Measurements from ENCODE around the gene CD48.

Gene CD48

DNA sequence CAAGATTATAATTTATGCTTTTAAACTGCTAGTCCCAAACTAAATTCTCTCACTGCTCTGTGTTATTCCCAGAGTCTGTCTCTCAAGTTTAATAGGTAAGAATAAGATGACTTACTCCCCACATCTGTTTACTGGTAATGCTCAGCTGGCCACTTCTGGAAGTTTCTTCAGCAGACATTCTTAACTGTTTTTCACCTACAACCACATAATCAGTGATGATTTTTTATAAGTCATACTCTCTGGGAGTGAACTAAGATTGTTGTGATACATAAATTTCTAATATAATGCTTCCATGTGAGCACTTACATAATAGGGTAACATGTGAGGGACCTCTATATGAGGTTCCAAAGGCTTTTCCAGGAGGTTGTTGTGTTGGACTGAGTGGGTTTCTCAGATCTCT lies 36.1 kb upstream of the CD48 start:
- no peak overlapping the region for H3K4me3 ChIP-seq (ENCODE audit: low read depth, low read length)
- TF ChIP-seq, protein P1, sequence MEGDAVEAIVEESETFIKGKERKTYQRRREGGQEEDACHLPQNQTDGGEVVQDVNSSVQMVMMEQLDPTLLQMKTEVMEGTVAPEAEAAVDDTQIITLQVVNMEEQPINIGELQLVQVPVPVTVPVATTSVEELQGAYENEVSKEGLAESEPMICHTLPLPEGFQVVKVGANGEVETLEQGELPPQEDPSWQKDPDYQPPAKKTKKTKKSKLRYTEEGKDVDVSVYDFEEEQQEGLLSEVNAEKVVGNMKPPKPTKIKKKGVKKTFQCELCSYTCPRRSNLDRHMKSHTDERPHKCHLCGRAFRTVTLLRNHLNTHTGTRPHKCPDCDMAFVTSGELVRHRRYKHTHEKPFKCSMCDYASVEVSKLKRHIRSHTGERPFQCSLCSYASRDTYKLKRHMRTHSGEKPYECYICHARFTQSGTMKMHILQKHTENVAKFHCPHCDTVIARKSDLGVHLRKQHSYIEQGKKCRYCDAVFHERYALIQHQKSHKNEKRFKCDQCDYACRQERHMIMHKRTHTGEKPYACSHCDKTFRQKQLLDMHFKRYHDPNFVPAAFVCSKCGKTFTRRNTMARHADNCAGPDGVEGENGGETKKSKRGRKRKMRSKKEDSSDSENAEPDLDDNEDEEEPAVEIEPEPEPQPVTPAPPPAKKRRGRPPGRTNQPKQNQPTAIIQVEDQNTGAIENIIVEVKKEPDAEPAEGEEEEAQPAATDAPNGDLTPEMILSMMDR (IDR thresholded peaks at IDR 0.05; ENCODE audit: low read depth, low read length) = no peak

GRCh38 chr1:160746836-160747500 lies 35.3 kb upstream of the CD48 start:
- TF ChIP-seq, protein P1 (IDR thresholded peaks at IDR 0.05; ENCODE audit: low read depth, low read length) = no peak
- no peak overlapping the region for H3K4me3 ChIP-seq (ENCODE audit: low read depth, low read length)

- TF ChIP-seq, protein P1 (IDR thresholded peaks at IDR 0.05; ENCODE audit: low read depth, low read length) = no peak
- H3K4me3 ChIP-seq (ENCODE audit: low read depth, low read length) = no peak overlapping the region
Measured at GRCh38 chr1:160745551-160745950, 33.9 kb upstream of the CD48 start.

DNA sequence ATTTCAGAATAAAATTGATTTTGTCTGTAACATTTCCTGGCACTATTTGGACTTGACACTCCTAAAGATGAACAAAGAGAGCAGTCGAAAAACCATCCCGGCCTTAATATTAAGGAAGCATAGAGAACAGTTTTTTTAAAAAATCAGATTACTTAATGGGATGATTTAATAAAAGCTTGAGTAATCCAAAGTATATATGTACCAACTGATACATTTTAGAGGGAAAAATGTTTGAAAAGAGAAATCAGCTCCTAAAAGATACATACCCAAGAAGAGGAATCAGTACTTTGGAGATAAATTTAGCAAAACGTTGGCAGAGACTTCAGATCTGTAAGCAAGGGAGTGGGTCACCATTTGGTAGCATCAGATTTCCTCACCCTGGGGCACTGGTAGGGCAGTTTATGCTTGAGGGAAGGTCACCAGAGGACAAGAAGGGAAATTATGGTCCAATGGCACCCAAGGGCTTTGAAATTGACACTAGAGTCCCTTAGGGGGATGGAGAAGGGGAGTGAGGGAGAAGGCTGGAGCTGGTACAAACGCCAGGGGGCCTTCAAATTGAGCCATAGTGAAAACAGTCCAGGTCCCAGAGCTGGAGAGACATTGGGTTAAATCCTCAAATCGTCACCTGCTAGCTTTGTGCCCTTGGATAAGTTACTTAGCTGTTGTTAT lies 33.4 kb upstream of the CD48 start:
- no peak overlapping the region for H3K4me3 ChIP-seq (ENCODE audit: low read depth, low read length)

DNA sequence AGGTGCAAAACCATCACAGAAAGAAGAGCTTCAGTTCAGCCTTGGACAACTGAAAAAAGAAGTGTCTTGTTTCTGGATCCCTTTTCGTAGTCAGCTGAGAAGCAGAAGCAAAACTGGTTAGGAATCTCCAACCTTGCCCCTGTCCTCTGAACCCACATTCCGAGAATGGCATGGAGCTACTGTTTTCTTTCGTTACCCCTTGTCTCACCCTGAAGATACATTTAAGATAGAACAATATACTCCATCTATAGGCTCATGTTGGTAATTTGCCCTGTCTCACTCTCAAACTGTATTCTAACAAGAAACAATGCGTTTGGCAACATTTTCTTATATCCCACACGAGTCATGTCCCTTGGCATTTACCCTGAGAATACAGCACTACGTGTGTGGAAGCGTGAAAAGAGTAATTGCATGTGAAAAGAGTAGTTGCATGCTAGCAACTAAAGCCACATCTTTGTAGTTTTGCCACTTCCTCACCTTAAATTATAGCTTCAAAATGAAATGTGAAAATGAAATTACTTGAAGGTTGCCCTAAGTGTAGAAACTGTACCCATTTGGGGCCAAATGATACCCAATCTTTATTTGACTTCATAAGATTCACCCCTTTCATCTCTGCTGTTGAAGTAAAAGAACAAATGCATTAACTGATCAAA lies 32.7 kb upstream of the CD48 start:
- TF ChIP-seq, protein P1 (IDR thresholded peaks at IDR 0.05; ENCODE audit: low read depth, low read length) = no peak
- H3K4me3 ChIP-seq (ENCODE audit: low read depth, low read length) = no peak overlapping the region

More for the DNA sequence above, 33.4 kb upstream of the CD48 start:
- TF ChIP-seq, protein P1 (IDR thresholded peaks at IDR 0.05; ENCODE audit: low read depth, low read length) = no peak

DNA sequence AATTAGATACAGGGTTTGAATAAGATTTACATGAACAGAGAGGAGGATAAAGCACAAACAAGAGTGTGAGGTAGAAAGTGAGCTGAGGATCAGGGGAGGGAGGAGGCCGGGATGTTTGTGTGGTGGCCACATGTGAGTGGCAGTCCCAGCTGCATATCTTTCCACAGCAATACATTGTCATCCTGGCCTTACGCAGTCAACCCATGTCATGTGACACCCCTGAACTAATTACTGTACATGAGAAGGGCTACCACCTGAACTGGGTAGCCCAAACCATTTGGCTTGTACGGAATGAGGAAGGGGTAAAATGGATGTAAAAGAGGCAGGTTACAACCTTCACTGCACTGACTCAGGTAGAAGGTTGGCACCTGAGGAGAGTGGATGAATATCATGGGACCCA lies 31.6 kb upstream of the CD48 start:
- H3K4me3 ChIP-seq (ENCODE audit: low read depth, low read length) = no peak overlapping the region
- TF ChIP-seq, protein P1 (IDR thresholded peaks at IDR 0.05; ENCODE audit: low read depth, low read length) = no peak

Measured in WI38 (cell line).